Ishikawa (cell line): ENCODE results near the gene SLC35C1.
A peak's percentile ranks its signal among the peaks of the same experiment; 100 is the strongest.

Experiments used
- CEBPB ChIP-seq: IDR thresholded peaks from 2 replicates; pipeline ENCODE4 v1.6.1; 2012
- CREB1 ChIP-seq: IDR thresholded peaks from 2 replicates; pipeline ENCODE4 v1.6.1; 2012; ENCODE audit warnings: low read depth
- EGR1 ChIP-seq: IDR thresholded peaks from 2 replicates; pipeline ENCODE4 v1.6.1; 2012
- EP300 ChIP-seq: IDR thresholded peaks from 2 replicates; pipeline ENCODE4 v1.6.1; 2012; ENCODE audit warnings: borderline replicate concordance
- FOXM1 ChIP-seq: IDR thresholded peaks from 2 replicates; pipeline ENCODE4 v1.6.1; 2012; ENCODE audit warnings: low read depth, borderline replicate concordance
- NFIC ChIP-seq: IDR thresholded peaks from 2 replicates; pipeline ENCODE4 v1.6.1; 2012
- RAD21 ChIP-seq: IDR thresholded peaks from 2 replicates; pipeline ENCODE4 v1.6.1; 2012; ENCODE audit warnings: low read depth
- TAF1 ChIP-seq: IDR thresholded peaks from 2 replicates; pipeline ENCODE4 v1.6.1; 2012; ENCODE audit warnings: low read depth, mild to moderate bottlenecking
- TCF12 ChIP-seq: IDR thresholded peaks from 2 replicates; pipeline ENCODE4 v1.6.1; 2012; ENCODE audit warnings: low read depth
- TEAD4 ChIP-seq: IDR thresholded peaks from 2 replicates; pipeline ENCODE4 v1.6.1; 2012
- YY1 ChIP-seq: IDR thresholded peaks from 2 replicates; pipeline ENCODE4 v1.6.1; 2012; ENCODE audit warnings: low read depth
- ZBTB7A ChIP-seq: IDR thresholded peaks from 2 replicates; pipeline ENCODE4 v1.6.1; 2012; ENCODE audit warnings: low read depth
- TF ChIP-seq, protein P1 (sequence below): IDR thresholded peaks from 2 replicates; pipeline ENCODE4 v1.6.1; 2012; ENCODE audit warnings: low read depth, mild to moderate bottlenecking
- TF ChIP-seq, protein P2 (sequence below): IDR thresholded peaks from 2 replicates; pipeline ENCODE4 v1.6.1; 2012
- TF ChIP-seq, protein P3 (sequence below): IDR thresholded peaks from 2 replicates; pipeline ENCODE4 v1.6.1; 2012

SLC35C1 gene

DNA sequence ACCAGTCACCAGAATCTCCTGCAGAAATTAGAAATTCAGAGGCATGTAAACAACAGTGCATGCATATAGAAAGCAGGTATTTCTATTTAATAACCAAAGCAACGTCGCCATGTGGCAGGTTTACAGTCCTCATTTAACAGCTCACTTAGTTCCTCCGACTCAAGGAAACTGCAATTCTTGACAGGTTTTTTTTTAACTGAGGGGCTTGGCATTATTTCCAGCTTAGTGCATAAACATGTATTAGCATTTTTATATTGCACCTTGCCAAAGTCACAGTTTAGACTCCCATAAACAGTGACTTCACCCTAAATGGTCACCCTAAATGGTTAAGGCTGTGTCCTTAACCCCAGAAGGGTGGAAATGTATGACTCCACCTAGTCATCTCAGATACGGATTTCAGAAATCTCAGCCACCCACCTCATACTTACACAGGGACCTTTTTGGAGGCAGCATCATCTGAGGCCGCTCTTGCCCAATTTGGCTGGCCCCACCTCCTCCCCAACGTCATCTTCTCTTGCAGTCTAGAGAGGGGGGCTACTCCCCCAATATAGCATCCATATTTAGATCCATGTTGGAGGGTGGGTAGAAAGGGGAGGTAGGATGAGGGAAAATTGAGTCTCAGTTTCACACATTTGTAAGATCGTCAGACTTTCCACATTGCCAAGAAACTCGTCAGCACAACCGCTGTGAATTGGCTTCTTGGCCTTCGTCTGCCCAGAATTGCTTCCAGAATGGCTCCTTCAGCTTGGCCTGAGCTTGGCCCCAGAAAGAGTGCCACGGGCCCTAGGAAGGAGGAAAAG, 31.8 kb upstream of the SLC35C1 start:
- TF ChIP-seq CREB1 (no peak), EP300 (no peak), ZBTB7A (no peak), RAD21 (no peak), NFIC (no peak), YY1 (no peak), CEBPB (no peak), TAF1 (no peak), TEAD4 (no peak), TCF12 (no peak), FOXM1 (no peak), EGR1 (no peak)
- TF ChIP-seq, protein P1, sequence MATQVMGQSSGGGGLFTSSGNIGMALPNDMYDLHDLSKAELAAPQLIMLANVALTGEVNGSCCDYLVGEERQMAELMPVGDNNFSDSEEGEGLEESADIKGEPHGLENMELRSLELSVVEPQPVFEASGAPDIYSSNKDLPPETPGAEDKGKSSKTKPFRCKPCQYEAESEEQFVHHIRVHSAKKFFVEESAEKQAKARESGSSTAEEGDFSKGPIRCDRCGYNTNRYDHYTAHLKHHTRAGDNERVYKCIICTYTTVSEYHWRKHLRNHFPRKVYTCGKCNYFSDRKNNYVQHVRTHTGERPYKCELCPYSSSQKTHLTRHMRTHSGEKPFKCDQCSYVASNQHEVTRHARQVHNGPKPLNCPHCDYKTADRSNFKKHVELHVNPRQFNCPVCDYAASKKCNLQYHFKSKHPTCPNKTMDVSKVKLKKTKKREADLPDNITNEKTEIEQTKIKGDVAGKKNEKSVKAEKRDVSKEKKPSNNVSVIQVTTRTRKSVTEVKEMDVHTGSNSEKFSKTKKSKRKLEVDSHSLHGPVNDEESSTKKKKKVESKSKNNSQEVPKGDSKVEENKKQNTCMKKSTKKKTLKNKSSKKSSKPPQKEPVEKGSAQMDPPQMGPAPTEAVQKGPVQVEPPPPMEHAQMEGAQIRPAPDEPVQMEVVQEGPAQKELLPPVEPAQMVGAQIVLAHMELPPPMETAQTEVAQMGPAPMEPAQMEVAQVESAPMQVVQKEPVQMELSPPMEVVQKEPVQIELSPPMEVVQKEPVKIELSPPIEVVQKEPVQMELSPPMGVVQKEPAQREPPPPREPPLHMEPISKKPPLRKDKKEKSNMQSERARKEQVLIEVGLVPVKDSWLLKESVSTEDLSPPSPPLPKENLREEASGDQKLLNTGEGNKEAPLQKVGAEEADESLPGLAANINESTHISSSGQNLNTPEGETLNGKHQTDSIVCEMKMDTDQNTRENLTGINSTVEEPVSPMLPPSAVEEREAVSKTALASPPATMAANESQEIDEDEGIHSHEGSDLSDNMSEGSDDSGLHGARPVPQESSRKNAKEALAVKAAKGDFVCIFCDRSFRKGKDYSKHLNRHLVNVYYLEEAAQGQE: no peak
- TF ChIP-seq, protein P2, sequence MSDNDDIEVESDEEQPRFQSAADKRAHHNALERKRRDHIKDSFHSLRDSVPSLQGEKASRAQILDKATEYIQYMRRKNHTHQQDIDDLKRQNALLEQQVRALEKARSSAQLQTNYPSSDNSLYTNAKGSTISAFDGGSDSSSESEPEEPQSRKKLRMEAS: no peak
- TF ChIP-seq, protein P3, sequence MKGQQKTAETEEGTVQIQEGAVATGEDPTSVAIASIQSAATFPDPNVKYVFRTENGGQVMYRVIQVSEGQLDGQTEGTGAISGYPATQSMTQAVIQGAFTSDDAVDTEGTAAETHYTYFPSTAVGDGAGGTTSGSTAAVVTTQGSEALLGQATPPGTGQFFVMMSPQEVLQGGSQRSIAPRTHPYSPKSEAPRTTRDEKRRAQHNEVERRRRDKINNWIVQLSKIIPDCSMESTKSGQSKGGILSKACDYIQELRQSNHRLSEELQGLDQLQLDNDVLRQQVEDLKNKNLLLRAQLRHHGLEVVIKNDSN: no peak

DNA sequence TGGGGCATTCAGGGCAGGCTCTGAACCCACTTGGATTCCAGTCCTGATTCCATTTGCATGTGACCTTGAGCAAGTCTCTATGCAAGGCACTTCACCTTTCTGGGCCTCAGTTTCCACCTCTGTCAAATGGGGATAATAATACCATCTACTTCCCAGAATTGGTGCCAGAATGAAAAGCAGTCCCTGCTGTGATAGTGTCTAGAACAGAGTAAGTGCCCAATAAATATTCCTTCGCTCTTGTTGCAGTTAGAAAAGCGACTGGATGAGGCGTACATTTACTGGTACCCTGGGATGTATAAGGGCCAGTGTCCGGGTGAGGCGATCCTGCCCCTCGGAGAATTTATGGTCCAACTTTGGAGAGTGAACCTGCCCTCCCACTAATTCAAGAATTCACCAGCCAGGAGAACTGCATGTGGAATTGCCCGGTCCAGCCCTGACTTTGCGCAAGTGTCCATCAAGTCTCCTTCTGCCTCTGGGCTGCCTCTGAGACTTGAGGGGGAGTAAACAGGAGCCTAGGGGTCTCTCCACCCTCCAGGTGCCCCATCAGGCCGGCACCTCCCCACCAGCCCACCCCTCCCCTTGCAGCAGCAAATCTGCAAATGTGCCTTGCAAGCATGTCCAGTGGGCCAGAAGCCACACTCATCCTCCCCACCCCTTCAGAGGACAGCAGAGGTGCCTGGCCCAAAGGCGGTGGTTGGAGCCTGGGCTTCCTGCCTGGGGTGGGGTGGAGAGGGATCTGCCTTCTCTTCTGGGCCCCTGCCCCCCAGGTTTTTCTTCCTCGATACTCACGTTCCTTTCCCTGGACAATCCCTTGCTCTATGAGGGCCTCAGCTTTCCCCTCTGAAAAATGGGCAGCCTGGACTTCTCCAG, 30.9 kb upstream of the SLC35C1 start:
- no peak for TF ChIP-seq ZBTB7A

DNA sequence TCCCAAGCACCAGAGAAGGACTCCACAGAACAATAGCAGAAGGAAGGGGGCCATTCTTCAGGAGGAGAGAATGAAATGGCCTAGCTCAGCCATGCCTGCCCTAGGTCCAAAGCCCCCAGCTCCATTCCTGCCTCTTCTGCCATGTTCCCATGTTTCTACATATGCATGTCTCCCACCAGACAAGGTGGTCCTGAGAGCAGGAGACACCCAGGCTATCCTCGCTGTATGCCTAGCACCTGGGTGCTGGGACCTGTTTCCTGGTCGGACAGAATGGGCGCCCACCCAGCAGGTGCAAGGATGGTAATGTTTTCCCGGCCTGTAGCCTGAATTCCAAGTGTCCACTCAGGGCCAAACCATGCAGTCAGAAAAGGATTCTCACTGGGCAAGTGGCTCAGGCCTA, 30.2 kb upstream of the SLC35C1 start:
- TF ChIP-seq, protein P1: no peak
- no peak for TF ChIP-seq TEAD4
- no peak for TF ChIP-seq TAF1
- no peak for TF ChIP-seq CEBPB
- TF ChIP-seq TCF12: no peak
- TF ChIP-seq, protein P3: no peak

DNA sequence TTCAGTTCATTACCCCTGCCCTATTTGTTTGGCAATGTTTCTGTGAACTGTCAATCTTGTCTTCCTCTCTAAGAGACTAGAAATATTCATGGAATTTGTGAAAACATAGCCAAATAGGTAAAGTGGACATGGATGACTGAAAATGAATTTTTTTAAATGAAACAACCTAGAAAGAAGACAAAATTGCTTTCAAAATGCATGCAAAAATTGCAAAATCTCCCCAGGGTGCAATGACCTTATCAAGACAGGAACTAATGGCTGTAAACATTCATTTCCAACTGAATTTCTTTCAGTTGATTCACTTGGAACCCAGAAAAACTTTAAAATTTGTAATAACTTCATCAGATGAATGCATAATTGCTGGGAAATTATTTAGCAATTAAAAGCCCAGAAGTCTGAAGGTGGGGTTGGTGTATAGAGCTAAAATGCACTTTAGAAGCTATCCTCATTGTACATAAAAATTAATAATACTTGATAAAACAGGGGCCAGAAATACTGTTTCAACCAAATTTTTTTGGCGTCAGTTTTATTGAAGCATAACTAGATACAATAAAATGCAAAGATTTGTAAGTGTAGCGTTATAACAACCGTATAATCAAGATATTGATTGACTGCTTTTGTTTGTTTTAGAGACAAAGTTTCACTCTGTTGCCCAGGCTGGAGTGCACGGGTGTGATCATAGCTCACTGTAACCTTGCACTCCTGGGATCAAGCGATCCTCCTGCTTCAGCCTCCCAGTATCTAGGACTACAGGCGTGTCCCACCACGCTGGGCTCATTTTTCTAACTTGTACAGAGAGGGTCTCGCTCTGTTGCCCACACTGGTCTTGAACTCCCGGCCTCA, 27.6 kb upstream of the SLC35C1 start:
- TF ChIP-seq CEBPB (0 out of 2 replicates have a peak, but pooled peaks have one; percentile 21), TEAD4 (peak; percentile 18; the same call in 1 of the 2 replicates), NFIC (no peak)
- TF ChIP-seq, protein P1: no peak
